ENCODE measurements around the gene GFAP.

- TF ChIP-seq, protein P1, sequence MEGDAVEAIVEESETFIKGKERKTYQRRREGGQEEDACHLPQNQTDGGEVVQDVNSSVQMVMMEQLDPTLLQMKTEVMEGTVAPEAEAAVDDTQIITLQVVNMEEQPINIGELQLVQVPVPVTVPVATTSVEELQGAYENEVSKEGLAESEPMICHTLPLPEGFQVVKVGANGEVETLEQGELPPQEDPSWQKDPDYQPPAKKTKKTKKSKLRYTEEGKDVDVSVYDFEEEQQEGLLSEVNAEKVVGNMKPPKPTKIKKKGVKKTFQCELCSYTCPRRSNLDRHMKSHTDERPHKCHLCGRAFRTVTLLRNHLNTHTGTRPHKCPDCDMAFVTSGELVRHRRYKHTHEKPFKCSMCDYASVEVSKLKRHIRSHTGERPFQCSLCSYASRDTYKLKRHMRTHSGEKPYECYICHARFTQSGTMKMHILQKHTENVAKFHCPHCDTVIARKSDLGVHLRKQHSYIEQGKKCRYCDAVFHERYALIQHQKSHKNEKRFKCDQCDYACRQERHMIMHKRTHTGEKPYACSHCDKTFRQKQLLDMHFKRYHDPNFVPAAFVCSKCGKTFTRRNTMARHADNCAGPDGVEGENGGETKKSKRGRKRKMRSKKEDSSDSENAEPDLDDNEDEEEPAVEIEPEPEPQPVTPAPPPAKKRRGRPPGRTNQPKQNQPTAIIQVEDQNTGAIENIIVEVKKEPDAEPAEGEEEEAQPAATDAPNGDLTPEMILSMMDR (IDR thresholded peaks at IDR 0.05), result no peak
- no peak for TF ChIP-seq POLR2A (IDR thresholded peaks at IDR 0.05)
Measured at GRCh38 chr17:44904001-44904984, 11.0 kb downstream of the GFAP start.
